GM21390 (cell line): ENCODE results near the gene CRMP1.

Source experiments
- ATAC-seq: cut with Tn5 transposase; IDR thresholded peaks from one replicate; pipeline ENCODE4 v1.9.1; 2021; ENCODE audit not compliant: unreplicated experiment

CRMP1 gene

GRCh38 chr4:5801696-5802095 lies 91.2 kb downstream of the CRMP1 start:
- ATAC-seq, result no peak

DNA sequence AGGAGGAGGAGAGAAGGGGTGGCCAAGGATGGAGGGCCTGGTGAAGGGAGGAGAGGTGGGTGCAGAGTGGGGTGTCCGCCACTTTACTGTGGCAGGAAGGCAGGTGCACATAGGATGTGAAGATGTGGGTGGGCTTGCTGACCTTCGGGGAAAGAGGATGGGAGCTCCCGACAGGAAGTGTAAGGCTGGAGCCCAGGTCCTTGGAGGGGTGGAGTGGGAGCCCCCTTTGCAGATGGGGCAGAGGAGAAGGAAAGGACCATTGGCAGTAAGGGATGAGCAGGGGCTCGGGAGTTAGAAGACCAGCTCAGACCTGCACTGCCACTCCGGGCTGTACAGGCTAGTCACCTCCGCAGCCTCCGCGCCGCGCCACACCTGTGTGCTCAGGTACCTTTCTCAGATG lies 92.4 kb downstream of the CRMP1 start:
- no peak for ATAC-seq

- no peak for ATAC-seq
Observed at GRCh38 chr4:5799406-5799805, 93.5 kb downstream of the CRMP1 start.

- no peak for ATAC-seq
Observed at GRCh38 chr4:5798946-5799345, 93.9 kb downstream of the CRMP1 start.

GRCh38 chr4:5798462-5798861 lies 94.4 kb downstream of the CRMP1 start:
- ATAC-seq, result no peak

DNA sequence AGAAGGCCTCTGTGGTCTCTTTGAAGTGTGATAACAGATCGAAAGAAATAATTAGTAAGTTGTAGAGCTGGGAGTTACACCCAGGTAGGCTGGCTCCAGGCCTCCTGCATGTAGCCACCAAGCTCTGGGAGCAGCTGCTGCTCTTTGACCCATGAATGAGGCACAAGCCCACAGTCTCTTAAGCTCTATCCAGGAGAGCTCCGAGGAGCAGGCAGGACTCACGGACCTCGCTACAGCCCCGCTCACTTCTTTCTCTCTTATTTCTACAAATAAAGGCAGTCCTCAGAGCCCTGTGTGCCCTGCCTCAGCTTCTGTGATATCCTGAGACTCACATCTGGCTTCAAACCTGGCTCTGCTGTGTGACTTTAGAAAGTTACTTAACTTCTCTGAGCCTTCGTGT lies 95.0 kb downstream of the CRMP1 start:
- no peak for ATAC-seq

GRCh38 chr4:5796976-5797375 lies 95.9 kb downstream of the CRMP1 start:
- no peak for ATAC-seq

GRCh38 chr4:5795580-5795979 lies 97.3 kb downstream of the CRMP1 start:
- ATAC-seq, result no peak

GRCh38 chr4:5793514-5793913 lies 99.4 kb downstream of the CRMP1 start:
- ATAC-seq, result no peak

GRCh38 chr4:5791654-5792053 lies 101.2 kb downstream of the CRMP1 start:
- ATAC-seq, result no peak

GRCh38 chr4:5790546-5790857 lies 102.4 kb downstream of the CRMP1 start:
- ATAC-seq, result no peak

- no peak for ATAC-seq
Observed at GRCh38 chr4:5789141-5789540, 103.7 kb downstream of the CRMP1 start.

- ATAC-seq, result no peak
Observed at GRCh38 chr4:5788144-5788543, 104.7 kb downstream of the CRMP1 start.

- ATAC-seq, result no peak
Observed at GRCh38 chr4:5787311-5787710, 105.6 kb downstream of the CRMP1 start.

DNA sequence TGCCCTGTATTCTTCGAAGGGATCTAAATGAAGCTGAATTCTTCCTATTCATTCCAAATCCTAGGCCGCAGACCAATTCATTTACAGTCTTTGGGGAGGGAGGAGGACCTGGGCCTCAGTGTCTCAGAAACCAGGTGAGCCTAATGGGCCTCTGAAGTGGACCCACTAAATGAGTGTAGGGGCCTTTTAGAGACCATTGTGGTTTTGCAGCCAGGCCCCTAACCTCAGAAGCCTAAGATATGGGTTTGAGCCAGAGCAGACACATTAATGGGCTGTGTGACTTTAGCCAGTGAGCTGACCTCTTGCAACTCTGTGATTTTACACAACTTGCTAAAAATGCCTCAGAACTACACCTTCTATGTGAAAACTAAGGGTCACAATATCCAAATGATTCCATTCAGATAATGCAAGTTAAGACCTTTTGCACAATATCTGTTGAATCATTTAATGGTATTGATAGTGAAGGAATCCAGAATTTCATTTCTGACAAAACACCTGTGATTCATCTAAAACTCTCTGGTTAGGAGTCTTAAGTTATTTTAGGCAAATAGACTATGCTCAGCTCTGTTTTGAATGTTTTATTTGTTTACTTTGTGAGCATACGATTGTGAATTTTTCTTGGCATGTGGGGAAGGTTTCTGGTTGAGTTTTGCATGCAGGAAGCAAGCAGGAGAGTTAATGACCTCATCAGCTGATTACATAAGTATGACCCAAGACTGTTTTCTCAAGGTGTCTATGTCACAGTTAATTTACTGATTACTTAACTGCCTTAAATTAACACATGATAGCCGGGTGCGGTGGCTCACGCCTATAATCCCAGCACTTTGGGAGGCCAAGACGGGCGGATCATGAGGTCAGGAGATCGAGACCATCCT lies 106.8 kb downstream of the CRMP1 start:
- no peak for ATAC-seq

DNA sequence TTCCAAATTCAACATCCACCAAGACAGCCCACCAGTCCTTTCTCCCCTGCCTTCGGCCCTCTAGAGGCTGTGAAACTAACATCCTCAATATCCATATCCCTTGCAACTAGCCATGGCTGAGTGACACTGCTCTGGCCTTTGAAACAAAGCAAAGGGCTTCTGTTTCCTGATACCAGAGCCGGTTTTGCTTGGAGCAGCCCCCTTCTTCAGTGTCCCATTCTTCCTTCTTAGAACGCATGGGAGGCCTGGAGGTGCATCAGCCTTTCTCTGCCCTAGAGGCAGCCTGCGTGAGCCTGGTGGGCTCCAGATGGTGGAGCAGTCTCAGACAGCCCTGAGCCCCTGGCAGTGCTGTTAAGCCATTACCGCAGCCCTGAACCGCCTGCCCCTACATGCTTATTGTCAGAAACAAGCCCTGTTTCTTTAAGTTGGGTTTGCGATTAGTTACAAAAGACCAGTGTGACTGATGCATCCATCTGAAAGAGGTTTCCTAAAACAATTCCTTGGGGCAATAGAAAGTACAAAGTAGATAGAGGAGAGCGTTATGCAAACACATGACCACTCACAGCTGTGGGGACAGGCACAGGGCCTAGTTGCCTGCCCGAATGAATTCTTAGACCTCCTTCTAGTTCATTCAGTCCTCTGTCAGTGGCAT lies 107.8 kb downstream of the CRMP1 start:
- ATAC-seq, result no peak

GRCh38 chr4:5784021-5784420 lies 108.9 kb downstream of the CRMP1 start:
- ATAC-seq, result no peak

DNA sequence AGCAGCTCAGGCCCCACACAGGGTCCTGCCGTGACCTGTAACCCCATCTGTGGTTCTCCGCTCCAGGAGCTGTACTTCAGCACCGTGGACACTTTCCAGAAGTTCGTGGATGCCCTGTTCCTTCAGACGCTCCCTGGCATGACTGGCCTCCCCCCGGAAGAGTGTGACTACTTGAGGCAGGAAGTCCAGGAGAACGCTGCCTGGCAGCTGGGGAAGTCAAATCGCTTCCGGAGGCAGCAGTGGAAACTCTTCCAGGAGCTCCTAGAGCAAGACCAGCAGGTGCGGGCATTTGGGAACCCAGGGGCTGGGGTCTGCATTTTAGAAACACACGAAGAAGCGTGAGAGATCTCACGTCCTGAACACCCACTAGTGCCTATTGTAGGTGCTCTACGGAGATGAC lies 109.4 kb downstream of the CRMP1 start:
- ATAC-seq, result no peak

GRCh38 chr4:5782829-5783476 lies 109.9 kb downstream of the CRMP1 start:
- no peak for ATAC-seq

DNA sequence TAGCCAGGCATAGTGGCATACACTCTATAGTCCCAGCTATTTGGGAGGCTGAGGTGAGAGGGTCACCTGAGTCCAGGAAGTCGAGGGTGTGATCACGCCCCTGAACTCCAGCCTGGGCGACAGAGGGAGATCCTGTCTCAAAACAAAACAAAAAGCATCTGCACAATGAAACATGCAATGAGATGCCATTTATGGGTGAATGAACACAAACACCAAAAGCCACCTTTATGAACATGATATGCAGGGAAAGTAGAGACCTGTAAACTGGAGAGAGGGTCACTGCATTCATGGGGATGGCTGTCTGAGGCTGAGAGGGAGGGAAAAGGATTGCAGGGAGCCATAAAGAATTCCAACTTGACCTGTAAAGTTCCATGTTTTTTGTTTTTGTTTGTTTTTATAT lies 111.2 kb downstream of the CRMP1 start:
- ATAC-seq, result no peak

GRCh38 chr4:5780831-5781480 lies 111.9 kb downstream of the CRMP1 start:
- ATAC-seq, result no peak

GRCh38 chr4:5776510-5776909 lies 116.4 kb downstream of the CRMP1 start:
- ATAC-seq, result no peak
